NCI-H345 treated with DMSO at 0.1 percent for 48 hours (cell line): Measurements from ENCODE around the gene FXYD3.
"Not testable (repeated sequence)": the region's sequence is repeated elsewhere in the genome, so short reads cannot be mapped to it uniquely, and the experiment has no call there.

ENCODE experiments used
- DNase-seq: peaks from one replicate; lab custom pipeline; 2025; ENCODE audit not compliant: unreplicated experiment; lab: John Stamatoyannopoulos, UW

The FXYD3 gene

DNA sequence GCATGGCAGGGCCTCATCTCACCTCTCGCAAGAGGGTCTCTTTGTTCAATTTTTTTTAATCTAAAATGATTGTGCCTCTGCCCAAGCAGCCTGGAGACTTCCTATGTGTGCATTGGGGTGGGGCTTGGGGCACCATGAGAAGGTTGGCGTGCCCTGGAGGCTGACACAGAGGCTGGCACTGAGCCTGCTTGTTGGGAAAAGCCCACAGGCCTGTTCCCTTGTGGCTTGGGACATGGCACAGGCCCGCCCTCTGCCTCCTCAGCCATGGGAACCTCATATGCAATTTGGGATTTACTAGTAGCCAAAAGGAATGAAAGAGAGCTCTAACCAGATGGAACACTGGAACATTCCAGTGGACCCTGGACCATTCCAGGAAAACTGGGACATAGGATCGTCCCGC lies 8.0 kb downstream of the FXYD3 start:
- DNase-seq: no peak

GRCh38 chr19:35124098-35125060 lies 8.8 kb downstream of the FXYD3 start:
- peak; percentile 84 for DNase-seq

DNA sequence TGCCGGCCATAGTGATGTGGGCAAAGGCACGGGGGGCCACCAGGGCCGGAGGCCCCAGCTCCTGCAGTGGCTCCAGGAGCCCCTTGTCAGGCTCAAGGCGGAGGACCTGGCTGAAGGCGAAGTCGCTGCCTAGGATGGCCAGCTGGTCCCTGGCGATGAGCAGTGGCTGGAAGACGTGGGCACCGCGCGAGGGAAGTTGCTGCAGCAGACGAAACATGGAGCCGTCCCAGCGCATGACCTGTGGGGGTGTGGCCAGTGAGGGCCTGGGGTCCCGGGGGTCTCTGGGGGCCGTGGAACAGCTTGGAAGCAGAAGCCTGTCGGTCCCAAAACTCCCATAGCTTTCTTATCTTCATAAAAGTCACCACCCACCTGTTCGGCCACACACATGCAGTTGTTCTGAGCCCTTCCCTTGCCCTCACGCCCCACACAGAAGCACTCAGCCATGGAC lies 9.7 kb downstream of the FXYD3 start:
- no peak for DNase-seq

DNA sequence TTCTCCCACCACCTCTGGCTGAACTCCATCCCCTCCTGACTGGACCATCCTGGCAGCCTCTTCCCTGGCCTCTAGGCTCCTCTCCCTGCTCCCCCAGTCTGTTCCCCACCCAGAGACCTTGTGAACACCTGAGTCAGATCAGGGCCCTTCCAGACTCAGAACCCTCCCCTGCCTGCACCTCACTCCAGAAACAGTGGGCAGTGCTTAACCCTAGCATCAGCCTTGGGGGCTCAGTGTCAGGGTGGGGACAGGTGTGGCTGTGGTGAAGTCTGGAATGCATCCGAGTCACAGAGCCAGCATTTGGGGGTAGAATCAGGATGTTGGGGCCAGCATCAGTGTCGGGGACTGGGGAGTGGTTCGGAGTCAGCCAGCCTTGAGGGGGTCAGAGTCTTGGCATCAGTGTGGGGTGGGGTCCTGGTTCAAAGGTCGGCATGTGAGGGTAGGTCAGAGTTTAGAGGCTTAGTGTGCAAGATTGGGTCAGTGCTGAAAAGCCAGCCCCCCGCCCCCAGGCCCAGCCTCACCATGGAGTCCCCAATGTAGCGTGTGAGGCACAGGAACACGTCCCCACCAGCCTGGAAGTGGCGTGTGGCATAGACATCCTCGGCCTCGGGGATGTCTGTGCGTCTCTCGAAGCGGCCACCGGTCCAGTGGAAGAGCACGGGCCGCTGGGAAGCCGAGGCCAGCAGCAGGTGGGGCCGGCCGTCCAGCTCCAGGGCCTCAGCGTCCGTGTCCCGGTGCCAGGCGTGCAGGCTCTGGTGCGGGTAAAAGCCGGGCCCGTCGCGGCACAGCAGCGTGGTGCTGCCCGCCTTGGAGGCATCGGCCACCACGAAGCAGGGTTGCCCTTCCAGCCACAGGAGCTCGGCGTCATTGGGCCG lies 10.4 kb downstream of the FXYD3 start:
- no peak for DNase-seq

GRCh38 chr19:35126624-35126959 lies 11.0 kb downstream of the FXYD3 start:
- DNase-seq: no peak

- DNase-seq: no peak
Observed at GRCh38 chr19:35127871-35128270, 12.2 kb downstream of the FXYD3 start.

DNA sequence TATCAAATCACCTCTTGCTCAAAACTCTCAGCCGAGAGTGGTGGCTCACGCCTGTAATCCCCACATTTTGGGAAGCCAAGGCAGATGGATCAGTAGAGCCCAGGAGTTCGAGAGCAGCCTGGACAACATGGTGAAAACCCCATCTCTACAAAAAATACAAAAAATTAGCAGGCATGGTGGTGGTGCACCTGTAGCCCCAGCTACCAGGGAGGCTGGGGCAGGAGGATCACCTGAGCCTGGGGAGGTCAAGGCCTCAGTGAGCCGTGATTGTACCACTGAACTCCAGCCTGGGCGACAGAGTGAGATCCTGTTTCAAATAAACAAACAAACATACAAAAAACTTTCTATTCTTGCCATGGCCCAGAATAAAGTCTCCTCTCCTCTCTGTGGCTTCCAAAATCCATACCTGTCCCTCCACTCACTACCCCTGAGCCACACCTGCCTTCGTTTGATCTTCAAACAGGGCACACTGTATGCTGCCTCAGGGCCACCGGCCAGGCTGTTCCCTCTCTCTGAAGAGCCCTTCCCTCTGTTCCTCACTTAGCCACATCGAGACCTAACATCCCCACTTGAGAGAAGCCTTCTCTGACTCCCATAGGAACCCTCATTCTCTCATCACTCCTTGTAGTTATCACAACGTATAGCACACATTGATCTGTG lies 12.9 kb downstream of the FXYD3 start:
- no peak for DNase-seq

GRCh38 chr19:35129724-35130274 lies 14.2 kb downstream of the FXYD3 start:
- not testable (repeated sequence) for DNase-seq

- no peak for DNase-seq
Observed at GRCh38 chr19:35130761-35131720, 15.4 kb downstream of the FXYD3 start.

GRCh38 chr19:35132254-35132653 lies 16.6 kb downstream of the FXYD3 start:
- DNase-seq: no peak

DNA sequence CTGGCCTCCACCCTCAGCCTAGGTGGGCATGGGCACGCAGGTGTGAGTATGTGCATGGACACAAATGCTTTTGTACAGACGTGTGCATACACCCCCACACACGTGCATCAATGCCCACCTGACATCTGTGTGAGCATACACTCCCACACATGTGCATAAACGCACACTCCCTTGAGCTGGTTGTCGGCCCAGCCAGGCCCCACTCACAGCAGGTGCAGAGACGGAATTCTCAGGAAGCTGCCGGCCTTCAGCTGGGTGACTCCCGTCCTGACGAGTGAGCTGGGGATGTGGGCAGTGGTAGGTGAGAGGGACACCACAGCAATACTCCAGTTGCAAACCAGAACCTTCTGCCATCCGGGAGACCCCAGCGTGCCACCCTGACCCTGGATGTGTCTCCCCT lies 18.2 kb downstream of the FXYD3 start:
- no peak for DNase-seq

GRCh38 chr19:35134601-35135242 lies 19.1 kb downstream of the FXYD3 start, which contains the start of gene LGI4:
TSS of gene LGI4 (minus strand) at chr19:35135059. CDS start at chr19:35134680, 379 bp downstream.
- DNase-seq: no peak

DNA sequence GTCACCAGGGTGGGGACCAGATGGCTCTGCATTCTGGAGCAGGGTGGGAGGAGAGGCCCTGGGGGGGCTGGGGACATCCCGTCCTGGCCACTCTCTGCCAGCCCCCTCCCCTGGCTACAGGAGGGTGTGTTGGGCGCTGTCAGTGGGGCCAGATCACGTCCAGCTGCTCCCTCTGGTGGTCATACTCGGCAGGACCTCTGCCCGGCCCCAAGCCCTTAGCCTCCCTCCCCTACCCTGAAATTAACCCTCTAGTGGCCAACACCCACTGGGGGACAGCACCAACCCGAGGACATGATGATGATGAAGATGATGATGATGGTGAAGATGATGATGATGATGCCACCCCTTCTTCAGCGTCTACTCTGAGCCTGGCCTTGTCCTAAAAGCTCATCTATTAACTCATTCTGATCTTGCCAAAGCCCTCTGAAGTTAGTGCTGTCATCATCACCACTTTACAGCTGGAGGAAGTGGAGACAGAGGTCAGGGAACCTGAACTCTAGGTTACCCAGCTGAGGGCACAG lies 19.8 kb downstream of the FXYD3 start:
- peak; percentile 46 for DNase-seq

- no peak for DNase-seq
Observed at GRCh38 chr19:35136231-35136630, 20.6 kb downstream of the FXYD3 start.

DNA sequence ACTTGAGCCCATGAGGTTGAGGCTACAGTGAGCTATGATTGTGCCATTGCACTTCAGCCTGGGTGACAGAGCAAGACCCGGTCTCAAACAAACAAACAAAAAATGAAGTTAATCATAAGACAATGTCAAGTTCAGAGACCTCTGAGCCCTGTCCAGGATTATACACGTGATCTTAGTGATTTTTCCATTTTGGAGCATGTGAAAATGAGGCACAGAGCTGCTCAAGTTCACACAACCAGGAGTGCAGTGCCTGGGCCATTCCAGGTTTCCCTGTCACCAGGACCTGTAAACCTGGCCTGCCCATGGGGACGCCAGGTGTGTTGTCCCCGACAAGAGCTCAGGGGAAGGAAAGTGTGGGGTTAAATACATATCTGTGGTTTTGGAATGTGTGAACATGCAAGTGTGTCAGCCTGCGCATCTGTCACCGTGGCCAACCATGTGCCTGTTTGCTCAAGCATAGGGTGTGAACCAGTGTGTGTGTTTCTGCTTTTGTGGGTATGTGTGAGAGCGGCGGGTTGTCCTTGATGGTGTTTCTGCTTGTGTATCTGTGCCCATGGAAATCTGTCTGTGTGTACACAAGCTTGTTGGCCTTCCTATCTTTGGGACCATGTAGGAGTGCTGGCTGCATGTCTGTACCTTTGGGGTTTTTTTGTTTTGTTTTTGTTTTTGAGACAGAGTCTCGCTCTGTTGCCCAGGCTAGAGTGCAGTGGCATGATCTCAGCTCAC lies 21.5 kb downstream of the FXYD3 start:
- DNase-seq: no peak

DNA sequence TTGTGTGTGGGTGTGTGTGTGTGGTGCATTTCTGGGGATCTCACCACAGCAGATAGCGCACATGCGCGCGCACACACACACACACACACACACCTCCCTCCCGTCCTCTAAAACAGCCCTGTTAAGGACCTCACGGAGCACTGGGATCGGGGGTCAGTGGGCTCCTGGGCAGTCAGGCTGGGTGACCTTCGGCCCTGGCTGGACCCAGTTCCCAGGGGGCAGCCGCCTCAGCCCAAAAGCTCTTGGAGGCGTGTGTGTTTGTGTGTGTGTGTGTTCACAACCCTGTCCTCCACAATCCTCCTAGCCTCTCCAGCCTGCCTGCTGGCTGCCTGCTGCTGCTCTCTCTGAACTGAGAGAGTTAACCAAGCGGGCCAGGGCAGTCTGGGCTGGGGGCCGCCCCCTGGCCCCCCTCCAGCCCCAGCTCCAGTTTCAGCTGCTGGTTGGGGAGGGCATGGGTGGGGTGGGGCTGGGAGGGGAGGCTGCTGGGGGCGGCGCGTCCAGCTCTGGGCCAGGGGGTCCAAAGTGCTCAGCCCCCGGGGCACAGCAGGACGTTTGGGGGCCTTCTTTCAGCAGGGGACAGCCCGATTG lies 22.8 kb downstream of the FXYD3 start, which contains the start of gene FXYD1:
FXYD1 (plus strand) TSS at position 520 of the 588 bp plus-strand sequence. CDS start 1,256 bp downstream, outside the sequence.
- DNase-seq: no peak

GRCh38 chr19:35140207-35140961 lies 24.8 kb downstream of the FXYD3 start:
- no peak for DNase-seq
